Stimulated activated CD4-positive, alpha-beta T cell treated with anti-CD3 and anti-CD28 coated beads, Interleukin-1b, Interleukin-23, amount 100 ng/mL, for 4 hours (primary cell): ENCODE results near the gene CLPTM1L.

Experiments
- DNase-seq, 2 donors: peaks; one replicate each; pipeline ENCODE4 v3.0.0-alpha.2; 2020; ENCODE audit warnings: low read depth in 2 of 2

CLPTM1L gene, protein sequence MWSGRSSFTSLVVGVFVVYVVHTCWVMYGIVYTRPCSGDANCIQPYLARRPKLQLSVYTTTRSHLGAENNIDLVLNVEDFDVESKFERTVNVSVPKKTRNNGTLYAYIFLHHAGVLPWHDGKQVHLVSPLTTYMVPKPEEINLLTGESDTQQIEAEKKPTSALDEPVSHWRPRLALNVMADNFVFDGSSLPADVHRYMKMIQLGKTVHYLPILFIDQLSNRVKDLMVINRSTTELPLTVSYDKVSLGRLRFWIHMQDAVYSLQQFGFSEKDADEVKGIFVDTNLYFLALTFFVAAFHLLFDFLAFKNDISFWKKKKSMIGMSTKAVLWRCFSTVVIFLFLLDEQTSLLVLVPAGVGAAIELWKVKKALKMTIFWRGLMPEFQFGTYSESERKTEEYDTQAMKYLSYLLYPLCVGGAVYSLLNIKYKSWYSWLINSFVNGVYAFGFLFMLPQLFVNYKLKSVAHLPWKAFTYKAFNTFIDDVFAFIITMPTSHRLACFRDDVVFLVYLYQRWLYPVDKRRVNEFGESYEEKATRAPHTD

DNA sequence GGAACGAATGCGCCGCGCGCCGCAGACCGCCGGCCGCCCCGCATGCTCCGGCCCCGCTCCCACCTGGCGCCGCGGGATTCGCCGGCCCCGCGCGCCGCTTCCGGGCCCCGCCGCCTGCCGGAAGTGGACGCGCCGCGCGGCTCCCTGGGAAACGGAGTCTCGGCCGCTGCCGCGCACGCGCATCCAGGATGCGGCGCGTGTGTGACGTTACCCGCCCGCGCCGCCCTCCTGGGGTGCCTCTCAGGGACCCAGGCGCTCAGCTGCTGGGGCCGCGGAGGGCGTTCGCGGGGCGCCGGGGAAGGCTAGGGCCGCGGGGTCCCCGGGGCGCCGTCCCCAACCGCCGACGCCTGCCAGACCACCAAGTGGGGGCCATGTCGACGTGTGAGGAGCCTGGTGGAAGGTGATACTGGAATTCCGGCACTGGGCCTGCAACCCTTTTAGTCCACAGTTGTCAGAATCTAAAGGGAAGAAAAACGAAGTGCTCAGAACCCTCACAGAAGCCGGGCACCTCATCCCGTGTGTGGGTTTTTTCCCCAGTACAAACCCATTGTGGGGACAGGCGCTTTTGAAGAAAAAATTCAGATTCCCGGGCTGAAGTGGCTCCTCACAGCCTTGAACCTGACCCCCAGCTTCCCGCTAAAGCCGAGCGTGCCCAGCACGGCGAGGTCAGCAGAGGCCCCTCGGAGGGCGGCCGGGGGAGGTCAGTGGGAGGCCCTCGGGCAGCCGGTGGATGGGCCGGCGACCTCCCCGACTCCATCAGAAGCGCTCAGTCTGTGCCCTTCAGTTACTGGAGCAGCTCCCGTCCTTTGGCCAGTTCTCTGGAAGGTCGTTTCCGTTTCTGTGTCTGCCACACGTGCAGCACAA, at the start of gene CLPTM1L:
Gene CLPTM1L, minus strand, starts transcription at position 125 of the 864 bp plus-strand sequence. CDS start 258 bp downstream, outside the sequence.
- DNase-seq: peak; percentile 80 to 88

DNA sequence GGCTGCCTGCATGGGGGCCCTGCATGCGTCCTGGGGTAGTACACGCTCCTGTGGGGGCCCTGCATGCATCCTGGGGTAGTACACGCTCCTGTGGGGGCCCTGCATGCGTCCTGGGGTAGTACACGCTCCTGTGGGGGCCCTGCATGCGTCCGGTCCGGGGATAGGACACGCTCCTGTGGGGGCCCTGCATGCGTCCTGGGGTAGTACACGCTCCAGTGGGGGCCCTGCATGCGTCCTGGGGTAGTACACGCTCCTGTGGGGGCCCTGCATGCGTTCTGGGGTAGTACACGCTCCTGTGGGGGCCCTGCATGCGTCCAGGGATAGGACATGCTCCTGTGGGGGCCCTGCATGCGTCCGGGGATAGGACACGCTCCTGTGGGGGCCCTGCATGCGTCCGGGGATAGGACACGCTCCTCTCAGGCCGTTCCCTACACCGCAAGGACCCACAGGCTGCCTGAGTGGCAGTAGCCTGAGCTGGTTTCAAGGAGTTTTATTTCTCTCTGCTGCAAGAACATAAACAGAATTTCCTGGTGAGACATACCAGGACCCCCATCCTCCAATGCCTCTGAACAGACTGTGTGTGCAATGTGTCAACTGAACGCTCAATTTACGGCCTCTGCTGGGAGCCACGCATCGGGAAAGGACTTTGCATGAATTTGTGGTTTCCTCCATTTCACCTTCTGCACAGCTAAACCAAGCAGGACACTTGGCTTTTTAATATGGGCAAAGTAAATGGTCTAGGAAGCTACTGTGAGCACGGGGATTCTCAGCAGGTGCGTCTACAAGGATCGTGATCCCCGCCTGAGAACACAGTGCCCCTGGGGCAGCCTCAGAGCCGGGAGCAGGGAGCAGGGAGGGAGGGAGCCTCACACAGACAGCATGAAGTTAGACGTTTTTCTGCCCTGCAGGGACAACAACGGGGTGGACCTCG, 48.9 kb upstream of the CLPTM1L start:
- no peak for DNase-seq

DNA sequence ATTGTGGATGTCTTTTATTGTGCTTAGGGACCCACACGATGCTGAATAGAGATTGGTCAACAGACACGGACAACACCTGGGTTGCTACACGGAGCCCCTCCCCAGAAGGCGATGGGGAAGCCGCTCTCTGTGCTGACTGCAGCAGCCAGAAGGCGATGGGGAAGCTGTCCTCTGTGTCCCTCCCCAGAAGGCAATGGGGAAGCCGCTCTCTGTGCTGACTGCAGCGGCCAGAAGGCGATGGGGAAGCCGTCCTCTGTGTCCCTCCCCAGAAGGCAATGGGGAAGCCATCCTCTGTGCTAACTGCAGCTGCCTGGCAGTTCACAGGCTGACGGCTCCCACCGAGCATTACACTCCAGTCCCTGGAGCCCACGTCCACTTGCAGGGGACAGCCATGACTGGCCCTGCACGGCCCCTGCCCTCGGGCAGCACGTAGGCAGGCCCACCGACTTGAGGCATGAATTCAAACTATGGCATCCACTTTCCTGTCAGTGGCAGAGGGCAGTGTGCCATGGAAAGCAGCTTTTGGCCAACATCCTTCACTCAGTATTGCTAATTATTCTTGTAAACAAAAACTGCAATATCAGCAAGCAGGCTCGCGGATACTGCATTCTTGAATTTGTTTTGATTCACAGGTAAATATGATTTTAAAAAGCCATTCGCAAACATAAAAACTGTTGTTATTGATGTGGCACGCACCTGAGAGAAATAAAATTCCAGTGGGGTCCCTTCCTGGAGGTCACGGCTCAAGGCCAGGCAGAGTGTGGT, 48.1 kb upstream of the CLPTM1L start:
- DNase-seq: no peak

DNA sequence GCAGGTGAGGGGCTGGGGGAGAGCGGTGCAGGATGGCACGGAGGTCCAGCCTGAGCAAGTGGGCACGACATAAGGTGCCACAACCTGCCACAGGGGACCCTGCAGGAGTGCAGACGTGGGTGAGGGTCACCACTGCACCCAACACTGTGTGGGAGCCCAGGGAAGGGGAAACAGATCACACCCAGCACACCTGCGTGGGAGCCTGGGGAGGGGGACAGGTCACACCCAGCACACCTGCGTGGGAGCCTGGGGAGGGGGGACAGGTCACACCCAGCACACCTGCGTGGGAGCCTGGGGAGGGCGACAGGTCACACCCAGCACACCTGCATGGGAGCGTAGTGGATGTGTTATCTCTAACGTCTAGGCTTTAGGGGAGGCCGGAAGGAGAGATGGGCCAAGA, 47.4 kb upstream of the CLPTM1L start:
- no peak for DNase-seq

DNA sequence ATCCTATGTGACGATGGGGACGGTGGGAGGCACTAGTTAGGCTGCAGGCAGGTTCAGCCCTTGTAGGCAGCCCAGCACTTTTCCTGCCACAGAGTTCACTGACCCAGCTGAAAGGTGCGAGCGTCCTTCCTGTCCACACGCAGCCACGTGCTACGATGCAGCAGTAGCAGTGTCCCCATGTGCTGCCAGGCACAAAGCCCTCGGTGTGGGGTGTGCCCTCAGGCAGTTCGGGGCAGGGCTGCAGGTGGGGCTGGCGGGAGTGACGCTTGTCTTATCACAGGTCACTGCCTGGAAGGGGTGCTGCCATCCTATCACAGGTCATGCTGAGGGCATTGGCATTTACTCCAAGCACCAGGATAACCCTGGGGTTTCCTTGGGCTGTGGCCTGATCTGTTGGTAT, 46.8 kb upstream of the CLPTM1L start:
- DNase-seq: no peak

DNA sequence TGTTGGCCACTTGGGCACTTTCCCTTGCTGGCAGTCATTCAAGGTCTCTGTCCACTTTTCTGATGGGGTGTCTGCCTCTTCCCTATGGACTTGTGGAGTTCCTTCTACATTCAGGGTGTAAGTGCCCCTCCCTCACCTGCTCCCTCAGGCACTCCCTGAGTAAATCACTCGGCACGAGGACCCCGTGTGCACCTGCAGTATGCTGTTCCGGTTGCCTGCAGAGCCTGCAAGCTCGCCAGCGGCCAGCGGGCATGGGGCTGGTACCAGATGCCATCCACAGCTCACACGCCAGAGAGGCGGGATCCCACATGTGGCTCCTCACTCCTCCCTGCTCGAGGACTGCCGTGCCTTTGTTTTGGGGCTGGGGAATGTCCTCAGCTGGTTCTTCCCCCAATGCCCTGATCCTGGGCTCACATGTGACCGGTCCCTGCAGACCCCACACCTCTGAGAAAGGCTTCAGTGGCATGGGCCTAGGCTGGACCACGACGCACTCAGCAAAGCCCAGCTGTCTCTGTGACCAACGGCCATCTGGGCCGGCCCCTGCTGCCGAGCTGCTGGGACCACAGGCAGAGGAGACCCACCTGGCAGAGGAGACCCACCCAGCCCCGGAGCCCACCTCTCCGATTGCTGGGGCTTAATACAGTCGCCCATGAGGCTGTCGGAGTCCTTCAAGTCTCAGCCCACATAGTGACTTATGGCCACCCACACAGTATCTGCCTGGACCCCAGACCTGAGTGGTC, 46.1 kb upstream of the CLPTM1L start:
- no peak for DNase-seq

DNA sequence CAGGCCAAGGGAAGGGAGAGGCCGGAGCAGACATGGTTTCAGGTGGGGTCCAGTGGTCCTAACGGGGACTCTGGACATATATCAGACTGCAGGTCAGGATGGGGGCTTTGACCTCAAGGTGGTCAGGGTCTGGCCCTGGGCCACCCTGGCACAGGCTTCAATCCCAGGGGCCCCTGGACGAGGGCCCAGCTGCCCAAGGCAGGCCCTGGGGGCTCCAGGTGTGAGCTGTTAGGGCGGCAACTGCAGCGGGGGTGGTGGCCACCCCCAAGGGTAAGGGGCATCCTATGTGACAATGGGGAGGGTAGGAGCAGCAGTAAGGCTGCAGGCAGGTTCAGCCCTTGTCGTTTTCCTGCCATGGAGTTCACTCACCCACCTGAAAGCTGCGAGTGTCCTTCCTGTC, 45.4 kb upstream of the CLPTM1L start:
- DNase-seq: no peak

DNA sequence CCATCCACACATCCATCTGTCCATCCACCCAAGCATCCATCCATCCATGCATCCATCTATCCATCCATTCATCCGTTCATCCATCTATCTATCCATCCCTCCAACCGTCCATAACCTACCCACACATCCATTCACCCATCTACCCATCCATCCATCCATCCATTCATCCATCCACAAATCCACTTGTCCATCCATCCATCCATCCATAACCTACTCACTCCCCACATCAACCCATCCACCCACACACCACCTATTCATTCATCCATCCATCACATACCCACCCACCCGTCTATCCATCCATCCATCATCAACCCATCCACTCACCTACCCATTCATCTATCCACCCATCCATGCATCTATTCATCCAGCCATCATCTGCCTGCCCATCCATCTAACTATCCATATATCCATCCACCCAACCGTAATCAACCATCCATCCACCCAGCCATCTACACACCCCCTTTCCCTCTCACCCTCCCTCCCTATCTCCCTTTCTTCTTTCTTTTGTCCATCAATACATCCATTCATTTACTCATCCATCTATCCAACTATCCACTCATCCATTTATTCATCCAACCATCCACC, 43.6 kb upstream of the CLPTM1L start:
- DNase-seq: no peak

DNA sequence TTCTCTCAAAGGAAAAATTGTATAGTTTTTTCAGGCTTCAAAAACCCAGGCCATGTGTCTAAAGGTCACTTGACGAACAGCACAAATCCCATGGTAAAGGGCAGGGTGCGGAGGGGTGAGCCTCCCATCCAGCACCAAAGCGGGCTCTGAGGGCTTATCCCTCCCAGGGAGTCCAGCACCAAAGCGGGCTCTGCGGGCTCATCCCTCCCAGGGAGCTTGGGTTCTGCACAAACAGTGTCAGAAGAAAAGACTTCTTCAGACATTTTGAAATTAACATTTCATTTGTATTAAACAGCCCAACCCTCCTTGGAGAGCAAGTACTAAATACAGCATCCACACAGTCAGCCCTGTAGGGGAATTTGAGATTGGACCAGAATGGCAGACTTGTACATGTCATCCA, 43.0 kb upstream of the CLPTM1L start:
- no peak for DNase-seq

DNA sequence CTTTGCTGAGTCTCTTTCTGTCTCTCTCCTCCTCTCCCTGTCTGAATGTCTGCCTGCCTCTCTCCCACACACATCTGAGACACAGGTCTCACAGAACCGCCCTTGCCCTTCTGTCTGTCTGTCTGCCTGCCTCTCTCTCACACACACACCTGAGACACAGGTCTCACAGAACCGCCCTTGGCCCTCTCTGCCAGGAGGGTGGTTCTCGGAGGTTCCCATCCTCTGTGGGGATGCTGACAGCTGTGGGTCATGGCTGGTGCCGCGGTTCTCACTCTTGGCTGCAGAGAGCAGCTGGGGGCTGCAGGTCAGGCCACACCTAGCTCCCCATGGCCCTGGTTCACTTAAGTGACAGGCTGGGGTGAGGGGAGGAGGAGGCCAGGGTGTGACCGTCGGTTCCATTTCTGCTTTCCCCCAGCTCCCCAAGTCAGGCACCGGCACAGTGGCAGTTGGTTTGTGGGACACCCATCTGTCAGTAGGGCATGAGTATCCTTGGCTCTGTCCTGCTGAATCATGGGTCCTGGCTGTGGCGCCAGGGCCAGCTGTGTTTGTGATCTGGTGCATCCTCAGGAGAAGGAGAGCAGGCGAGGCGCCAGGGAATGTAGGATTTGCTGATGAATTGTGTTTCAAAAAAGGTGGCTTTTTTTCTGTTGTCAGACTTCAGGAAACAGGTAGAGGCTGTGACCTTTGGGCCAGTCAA, 42.3 kb upstream of the CLPTM1L start:
- DNase-seq: no peak

DNA sequence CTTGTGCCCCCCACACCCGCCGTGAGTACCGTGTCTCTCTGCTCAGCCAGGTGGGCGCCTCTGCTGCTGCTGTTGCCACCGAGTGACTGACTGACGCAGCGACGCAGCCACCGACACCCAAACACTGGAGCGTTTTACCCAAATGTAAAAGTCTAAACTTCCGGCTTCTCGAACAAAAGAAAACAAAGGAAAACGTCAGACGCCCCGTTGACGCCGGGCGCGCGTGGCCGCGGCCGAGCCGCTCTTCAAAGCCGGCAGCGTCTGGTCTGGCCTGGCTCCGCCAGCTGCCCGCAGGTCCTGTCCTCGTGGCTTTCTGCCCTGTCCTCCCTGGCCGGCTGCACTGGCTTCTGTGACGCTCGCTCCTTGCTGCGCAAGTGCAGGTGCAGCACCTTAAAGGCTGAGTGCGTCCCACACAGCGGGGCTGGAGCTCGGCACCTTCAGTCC, 41.4 kb upstream of the CLPTM1L start:
- DNase-seq: peak; percentile 42 to 59

DNA sequence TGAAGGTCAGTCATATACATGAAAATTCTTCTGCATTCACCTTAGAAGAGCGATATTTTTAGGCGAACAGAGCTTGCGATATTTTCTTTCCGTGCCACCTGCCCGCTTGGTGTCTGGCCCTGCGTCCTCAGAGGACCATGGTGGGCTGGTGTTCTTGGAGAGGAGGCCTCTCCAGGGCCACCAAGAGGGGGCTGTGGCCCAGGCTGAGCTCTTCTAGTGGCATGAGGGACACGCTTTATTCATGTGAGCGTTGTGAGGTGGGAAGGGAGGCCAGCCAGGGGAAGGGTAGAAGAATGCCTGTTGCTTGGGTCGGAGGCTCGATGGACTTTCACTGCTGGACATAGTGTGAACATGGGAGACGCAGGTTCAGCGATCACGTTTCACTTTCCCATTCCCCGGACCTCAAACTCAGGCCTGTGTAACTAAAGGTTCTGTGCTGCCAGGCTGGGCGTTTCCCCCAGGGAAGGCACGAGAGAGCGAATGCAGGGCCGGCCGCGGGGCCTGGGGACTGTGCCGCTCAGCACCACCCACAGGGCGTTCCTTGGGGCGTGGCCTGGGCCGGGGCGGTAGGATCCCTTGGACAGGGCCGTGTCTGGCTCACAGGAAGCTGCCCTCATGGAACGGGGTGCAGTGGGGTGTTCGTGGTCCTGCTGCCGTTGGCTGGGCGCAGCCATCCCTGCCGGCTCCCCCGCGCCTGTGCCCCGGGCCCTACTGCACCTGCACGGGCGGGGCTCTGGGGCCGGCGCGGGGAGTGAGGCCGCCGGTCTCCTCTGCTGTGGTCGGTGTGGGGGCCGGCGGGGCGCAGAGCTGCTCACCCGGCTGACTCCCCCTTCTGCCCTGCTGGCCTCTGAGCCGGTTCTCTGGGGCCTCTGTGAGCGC, 40.7 kb upstream of the CLPTM1L start:
- peak; percentile 67 to 83 for DNase-seq

DNA sequence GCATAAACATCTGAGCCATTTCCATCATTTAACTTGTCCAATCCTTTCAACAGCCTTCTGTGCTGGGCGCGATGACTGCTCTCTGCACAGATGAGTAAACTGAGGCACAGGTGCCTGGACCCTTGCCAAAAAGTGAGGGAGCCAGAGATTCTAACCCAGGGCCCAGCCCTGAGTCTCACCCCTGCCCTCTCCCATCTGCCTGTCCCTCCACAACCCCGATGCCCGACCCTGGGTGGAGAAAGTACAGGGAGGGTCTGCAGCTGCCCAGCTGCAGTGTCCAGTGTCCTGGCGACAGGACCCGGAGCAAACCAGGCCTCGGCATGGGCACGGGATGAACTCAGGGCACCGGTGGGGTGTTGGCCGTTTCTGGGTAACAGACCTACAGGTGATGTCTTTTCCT, 39.6 kb upstream of the CLPTM1L start:
- DNase-seq: no peak

DNA sequence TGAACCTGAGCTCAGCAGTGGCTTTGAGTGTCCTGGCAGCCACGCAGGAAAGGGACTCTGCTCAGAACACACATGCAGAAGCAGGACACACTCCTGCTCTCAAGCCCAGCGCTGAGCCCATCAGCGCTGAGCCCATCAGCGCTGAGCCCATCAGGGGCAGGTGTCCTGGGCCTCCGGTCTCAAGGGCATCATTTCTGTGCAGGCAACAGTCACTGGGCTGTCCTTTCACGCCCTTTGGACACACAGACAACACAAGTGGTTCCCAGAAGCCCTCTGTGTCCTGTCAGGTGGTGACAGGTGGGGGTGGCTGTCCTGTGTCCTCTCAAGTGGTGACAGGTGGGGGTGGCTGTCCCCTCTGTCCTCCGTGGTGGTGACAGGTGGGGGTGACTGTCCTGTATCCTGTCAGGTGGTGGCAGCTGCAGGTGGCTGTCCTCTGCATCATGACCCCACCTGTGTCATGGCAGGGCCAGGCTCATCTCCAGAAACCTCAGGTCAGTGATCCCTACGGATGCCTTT, 39.0 kb upstream of the CLPTM1L start:
- no peak for DNase-seq

DNA sequence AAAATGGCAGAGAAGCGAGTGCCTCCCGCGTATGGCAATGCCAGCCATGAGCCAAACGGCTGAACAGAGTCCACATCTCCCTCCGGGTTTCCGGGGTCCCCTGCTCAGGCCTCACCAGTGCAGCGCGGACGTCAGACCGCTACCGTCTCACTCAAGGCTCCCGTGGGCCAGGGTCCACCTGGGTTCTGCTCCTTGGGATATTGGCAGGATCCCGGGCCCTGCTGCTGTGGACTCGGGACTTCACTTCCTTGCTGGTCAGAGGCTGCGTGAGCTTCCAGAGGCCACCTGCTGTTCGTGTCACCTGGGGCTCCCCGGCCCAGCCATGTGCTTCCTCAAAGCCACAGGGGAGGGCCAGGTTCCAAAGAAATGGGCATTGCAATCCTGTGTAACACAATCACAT, 38.4 kb upstream of the CLPTM1L start:
- DNase-seq: no peak

DNA sequence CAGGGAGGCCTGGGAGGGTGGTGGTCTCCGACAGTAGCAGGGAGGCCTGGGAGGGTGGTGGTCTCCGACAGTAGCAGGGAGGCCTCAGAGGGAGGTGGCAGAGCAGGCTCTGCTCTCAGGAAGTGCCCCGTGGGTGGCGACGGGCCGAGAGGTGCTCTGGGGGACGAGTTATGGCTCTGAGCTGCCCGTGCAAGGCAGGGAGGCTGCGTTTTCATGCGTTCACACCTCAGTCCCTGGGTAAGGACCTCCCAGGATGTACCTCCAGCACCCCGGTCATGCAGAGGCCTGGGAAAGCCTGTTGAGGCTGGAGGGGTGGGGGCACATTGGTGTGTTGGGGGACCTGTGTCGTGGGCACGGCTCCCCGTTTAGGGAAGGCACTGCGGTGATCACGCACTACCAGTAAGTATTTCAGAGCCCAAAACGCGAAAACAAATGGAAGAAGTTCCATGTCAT, 37.4 kb upstream of the CLPTM1L start:
- DNase-seq: no peak

DNA sequence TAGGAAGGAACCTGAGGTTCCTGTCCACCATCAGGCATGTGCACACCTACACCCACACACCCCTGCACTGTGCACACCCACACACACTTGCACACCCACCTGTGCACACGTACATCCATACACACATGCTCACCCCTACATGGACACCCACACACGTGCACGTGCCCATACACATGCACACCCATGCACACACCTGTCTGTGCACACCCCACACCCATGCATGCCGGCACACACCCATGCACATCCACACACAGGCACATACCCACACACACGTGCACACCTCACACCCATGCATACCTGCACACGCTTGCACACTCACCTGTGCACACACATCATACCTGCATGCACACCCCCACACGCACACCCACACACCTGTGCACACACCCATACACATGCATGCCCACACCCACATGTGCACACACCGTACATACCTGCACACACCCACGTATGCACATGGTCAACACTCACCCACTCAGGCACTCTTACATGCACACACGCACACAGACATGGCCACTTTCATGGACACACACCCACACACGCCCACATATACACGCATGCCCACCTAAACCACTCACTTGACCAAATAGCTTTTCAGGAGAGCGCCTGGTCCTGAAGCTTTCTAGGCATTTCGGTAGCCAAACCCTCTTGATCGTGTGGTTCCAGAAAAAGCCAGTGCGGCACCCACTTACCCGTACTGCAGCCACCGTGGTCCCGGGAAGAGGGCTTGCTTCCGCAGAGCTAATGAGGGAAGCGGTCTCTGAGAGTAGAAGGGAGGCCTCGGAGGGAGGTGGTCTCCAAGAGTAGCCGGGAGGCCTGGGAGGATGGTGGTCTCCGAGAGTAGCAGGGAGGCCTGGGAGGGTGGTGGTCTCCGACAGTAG, 36.7 kb upstream of the CLPTM1L start:
- DNase-seq: no peak
